PC-9 (cell line): Measurements from ENCODE around the gene WDR88.
"Not testable (repeated sequence)": the region's sequence is repeated elsewhere in the genome, so short reads cannot be mapped to it uniquely, and the experiment has no call there.

Experiments used
- CTCF ChIP-seq: fragments of 200-600 bp; sonication (generic); conservative IDR thresholded peaks from 2 replicates; pipeline ENCODE4 v1.6.1; 2017; ENCODE audit warnings: mixed run types, antibody characterized with exemption, mild to moderate bottlenecking, moderate library complexity
- EZH2 ChIP-seq: fragments of 200-600 bp; sonication (generic); IDR thresholded peaks from 2 replicates; pipeline ENCODE4 v1.8.0; 2017; ENCODE audit warnings: antibody characterized with exemption, low read depth

- TF ChIP-seq CTCF, EZH2: not testable (repeated sequence)
Measured at GRCh38 chr19:33126712-33127111, 5.2 kb upstream of the WDR88 start.
